Neutrophil (primary cell): ENCODE measurements around the gene UBAC2.

Experiments
- H3K27ac ChIP-seq: fragments of 200-600 bp; sonication (generic); 2 replicates; pipeline ENCODE4 v1.5.1; 2016; ENCODE audit warnings: mild to moderate bottlenecking, moderate library complexity
- H3K27me3 ChIP-seq: fragments of 200-600 bp; sonication (generic); 2 replicates; pipeline ENCODE4 v1.6.0; 2016; ENCODE audit warnings: mild to moderate bottlenecking
- H3K36me3 ChIP-seq: fragments of 200-600 bp; sonication (generic); 2 replicates; pipeline ENCODE4 v1.5.1; 2017
- H3K4me1 ChIP-seq, 2 experiments: fragments of 200-600 bp in 1 of 2; sonication (generic) in 1 of 2; 1 replicate in 1 of 2; 2 replicates in 1 of 2; pipeline versions ENCODE4 v1.5.1 to v1.6.1; 2013 to 2016; ENCODE audit warnings: low read depth in 1 of 2, low read length in 1 of 2, mild to moderate bottlenecking in 1 of 2, moderate library complexity in 1 of 2; ENCODE audit not compliant: control insufficient read depth in 1 of 2, insufficient read depth in 1 of 2
- H3K4me3 ChIP-seq, 2 experiments: fragments of 200-600 bp in 1 of 2; sonication (generic) in 1 of 2; 1 replicate in 1 of 2; 2 replicates in 1 of 2; pipeline ENCODE4 v1.5.1; 2013 to 2016; ENCODE audit warnings: low read depth in 1 of 2, low read length in 1 of 2, mild to moderate bottlenecking in 1 of 2, moderate library complexity in 1 of 2
- H3K9me3 ChIP-seq: fragments of 200-600 bp; sonication (generic); 2 replicates; pipeline ENCODE4 v1.5.1; 2016
- CTCF ChIP-seq: fragments of 200-600 bp; sonication (generic); IDR thresholded peaks from 2 replicates; pipeline ENCODE4 v1.5.1; 2016; ENCODE audit warnings: antibody characterized with exemption

The UBAC2 gene

GRCh38 chr13:99361197-99361596, 160.5 kb downstream of the UBAC2 start:
- H3K4me3 ChIP-seq, result no peak overlapping the region
- no peak for TF ChIP-seq CTCF
- no peaks in the 10 kb centered on the region for H3K9me3 ChIP-seq
- H3K27me3 ChIP-seq, result no peaks in the 10 kb centered on the region
- peaks cover 7% of the 10 kb centered on the region for H3K36me3 ChIP-seq
- peaks cover under 1 to 6% of the 10 kb centered on the region in 2 experiments for H3K4me1 ChIP-seq
- H3K27ac ChIP-seq, result no peak overlapping the region

- Histone ChIP-seq H3K9me3 (no peaks in the 10 kb centered on the region), H3K27ac (no peak overlapping the region), H3K36me3 (peaks cover 7% of the 10 kb centered on the region), H3K4me1 (no peaks in the 10 kb centered on the region), H3K27me3 (no peaks in the 10 kb centered on the region), H3K4me3 (no peak overlapping the region)
- TF ChIP-seq CTCF, result no peak
These were observed 161.7 kb downstream of the UBAC2 start for GRCh38 chr13:99362362-99362761.

GRCh38 chr13:99363391-99363790, 162.7 kb downstream of the UBAC2 start:
- TF ChIP-seq CTCF, result no peak
- Histone ChIP-seq H3K4me3 (no peak overlapping the region), H3K4me1 (no peaks in the 10 kb centered on the region), H3K27ac (no peak overlapping the region), H3K27me3 (no peaks in the 10 kb centered on the region), H3K36me3 (peaks cover 13% of the 10 kb centered on the region), H3K9me3 (no peaks in the 10 kb centered on the region)

- no peak overlapping the region for H3K27ac ChIP-seq
- no peak for TF ChIP-seq CTCF
- no peak overlapping the region for H3K4me3 ChIP-seq
- H3K27me3 ChIP-seq, result no peaks in the 10 kb centered on the region
- H3K4me1 ChIP-seq, result no peaks in the 10 kb centered on the region
- H3K9me3 ChIP-seq, result no peaks in the 10 kb centered on the region
- H3K36me3 ChIP-seq, result peaks cover 18% of the 10 kb centered on the region
These were observed 163.3 kb downstream of the UBAC2 start for GRCh38 chr13:99363949-99364348.

GRCh38 chr13:99366075-99366987, 165.7 kb downstream of the UBAC2 start:
- Histone ChIP-seq H3K4me3 (no peak overlapping the region), H3K4me1 (no peaks in the 10 kb centered on the region), H3K27ac (no peak overlapping the region), H3K27me3 (no peaks in the 10 kb centered on the region), H3K9me3 (no peaks in the 10 kb centered on the region), H3K36me3 (peaks cover 26% of the 10 kb centered on the region)
- no peak for TF ChIP-seq CTCF
